H54 (cell line): Measurements from ENCODE around the gene C4A.
"Not testable (repeated sequence)": the region's sequence is repeated elsewhere in the genome, so short reads cannot be mapped to it uniquely, and the experiment has no call there.

Source experiments
- DNase-seq: peaks from one replicate; pipeline ENCODE4 v3.0.0; 2011; ENCODE audit warnings: low spot score, mixed read lengths; ENCODE audit not compliant: insufficient read length
- FAIRE-seq: peaks from 3 replicates; lab custom pipeline; 2011; peaks lifted over from hg19 to GRCh38; lab: Jason Lieb, UNC
- POLR2A ChIP-seq: IDR thresholded peaks from 2 replicates; pipeline ENCODE4 v1.6.1; 2011; ENCODE audit warnings: low read depth, mild to moderate bottlenecking, low read length

C4A gene

DNA sequence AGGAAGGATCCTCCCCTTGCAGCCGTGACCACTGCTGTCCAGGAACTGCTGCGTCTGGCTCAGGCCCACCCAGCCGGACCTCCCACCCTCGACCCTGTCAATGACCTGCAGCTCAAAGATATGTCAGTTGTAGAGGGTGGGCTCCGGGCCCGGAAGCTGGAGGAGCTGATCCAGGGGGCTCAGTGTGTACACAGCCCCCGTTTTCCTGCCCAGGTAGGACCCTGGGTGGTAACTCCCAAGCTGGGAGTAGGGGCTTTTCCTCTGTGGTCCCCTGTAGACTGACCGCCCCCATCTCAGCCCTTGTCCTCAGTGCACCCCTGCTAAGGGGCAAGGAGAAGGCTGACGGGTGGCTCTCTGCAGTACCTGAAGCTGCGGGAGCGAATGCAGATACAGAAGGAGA is 13.5 kb upstream of the C4A start:
- DNase-seq: no peak
- FAIRE-seq: no peak
- no peak for TF ChIP-seq POLR2A

DNA sequence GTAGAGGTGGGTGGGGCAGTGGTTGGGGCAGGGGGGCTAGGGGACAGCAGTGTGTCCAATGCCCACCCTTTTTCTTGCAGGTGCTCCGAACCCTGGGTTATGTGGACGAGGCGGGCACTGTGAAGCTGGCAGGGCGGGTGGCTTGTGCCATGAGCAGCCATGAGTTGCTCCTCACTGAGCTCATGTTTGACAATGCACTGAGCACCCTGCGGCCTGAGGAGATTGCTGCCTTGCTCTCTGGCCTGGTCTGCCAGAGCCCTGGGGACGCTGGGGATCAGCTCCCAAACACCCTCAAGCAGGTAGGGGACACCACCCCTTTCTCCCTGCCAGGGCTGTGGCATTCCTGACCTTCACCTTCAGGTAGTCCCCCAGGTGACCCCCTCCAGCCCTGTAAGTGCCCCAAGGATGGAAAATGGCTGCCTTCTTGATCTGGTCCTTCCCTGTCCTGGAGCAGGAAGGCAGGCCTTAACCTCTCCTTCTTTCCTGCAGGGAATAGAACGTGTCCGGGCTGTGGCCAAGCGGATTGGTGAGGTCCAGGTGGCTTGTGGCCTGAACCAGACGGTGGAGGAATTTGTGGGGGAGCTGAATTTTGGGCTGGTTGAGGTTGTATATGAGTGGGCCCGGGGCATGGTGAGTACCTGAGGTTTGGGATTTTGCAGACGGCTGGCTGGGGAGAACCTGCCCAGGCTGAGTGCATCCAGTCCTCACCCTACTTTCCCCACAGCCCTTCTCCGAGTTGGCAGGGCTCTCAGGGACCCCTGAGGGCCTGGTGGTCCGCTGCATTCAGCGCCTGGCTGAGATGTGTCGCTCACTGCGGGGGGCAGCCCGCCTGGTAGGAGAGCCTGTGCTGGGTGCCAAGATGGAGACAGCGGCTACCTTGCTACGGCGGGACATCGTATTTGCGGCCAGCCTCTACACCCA is 12.8 kb upstream of the C4A start:
- FAIRE-seq (no peak), DNase-seq (no peak)
- TF ChIP-seq POLR2A: no peak

DNA sequence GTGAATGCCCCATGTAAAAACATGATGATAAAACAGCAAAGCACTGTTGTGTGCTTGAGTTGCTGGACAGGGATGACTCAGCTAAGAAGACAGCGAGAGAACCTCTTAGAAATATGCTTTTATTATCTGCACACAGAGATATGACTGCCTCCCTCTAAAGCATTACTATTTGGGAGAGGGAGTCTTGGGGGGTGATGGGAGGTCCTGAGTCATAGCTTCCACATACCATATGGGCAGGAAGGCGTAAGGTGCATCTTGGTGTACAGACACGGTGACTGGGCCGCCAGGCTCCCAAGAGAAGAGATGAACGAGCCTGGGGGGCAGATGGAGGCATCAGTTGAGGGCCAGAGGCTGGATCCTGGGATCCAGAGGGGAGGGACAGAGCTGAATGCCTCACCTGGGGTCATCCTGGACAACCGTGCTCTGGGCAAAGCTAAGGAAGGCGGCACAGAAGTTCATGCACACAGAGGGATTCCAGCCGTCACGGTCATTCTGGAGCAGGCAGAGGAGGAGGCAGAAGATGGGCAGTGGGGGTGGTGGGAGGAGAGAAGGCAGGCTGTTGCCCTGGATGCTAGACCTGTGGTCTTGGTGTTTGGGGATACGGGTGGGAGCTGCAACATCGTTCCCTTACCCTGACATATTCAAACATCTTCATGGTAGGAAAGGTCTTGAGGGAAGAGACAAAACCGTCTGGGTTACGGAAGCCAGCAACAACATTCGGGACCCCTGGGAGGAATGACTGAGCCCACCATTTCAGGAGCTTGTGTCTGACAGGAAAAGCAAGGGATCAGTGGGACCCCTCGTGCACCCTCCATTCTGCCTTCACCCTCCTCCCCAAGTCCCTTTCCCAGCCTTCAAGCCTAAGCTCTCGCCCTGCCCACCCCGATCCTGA is 11.9 kb upstream of the C4A start:
- TF ChIP-seq POLR2A: no peak
- FAIRE-seq (no peak), DNase-seq (no peak)

DNA sequence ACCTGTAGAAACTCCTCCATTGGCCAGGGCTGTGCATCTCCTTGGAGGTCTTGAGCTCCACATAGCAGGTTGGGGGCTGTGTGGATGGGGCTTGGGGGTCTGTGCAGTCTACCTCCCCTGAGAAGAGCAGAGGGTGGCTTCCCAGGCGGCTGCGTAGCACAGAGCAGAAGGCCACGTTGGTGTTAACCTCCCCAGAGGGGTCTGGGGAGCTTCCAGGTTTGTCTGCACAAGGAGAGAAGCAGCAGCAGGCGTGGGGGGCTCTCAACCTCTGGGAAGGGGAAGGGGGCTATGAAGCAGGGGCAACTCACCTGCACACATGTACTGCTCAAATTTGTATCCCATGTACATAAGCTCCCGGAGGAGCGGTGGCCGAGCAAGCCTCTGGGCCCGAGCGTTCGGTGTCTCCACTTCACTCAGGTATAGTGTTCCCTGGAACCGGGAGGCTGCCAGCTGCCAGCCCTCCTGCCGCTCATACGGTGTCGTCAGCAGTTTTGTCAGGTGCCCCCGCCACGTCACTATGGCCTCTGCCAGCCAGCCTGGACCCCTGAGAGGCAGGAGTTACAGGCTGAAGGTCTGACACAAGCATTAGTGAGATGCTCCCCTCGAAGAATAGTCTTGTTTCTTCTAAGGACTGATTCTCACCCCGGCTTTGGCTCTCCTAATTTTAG is 11.1 kb upstream of the C4A start:
- DNase-seq (no peak), FAIRE-seq (no peak)
- no peak for TF ChIP-seq POLR2A

DNA sequence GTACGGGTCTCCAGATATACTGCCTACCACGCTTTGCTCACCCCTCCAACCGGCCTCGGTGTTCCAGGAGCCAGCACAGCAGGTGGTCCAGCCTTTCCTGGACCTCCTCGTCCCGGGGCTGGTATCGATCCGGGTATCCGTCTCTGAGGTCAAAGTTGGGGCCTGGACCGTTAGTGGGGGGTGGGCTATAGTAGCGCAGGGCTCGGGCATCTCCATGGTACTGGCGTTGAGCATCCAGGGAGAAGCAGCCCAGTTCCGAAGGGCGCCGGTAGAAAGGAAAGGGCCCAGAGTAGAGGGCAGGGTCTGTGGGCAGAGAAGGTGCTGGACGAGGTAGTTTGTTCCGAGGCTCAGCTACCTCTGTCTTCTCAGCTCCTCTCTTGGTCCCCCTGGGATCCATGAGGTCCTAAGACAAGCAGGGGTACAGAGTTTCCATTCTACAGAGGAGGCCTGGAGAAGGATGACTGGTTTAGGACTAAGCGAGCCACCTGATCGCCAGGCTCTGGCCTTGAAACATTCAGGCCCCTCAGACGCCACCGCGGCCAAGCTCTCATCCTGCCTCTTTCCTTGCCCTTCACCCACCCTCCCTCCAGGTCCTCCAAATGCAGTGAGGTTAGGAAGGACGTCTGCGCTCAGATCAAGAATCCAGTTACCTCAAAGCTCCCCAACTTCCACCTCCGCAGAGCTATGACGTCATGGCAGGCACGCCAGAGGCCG is 10.4 kb upstream of the C4A start:
- FAIRE-seq (no peak), DNase-seq (no peak)
- no peak for TF ChIP-seq POLR2A

DNA sequence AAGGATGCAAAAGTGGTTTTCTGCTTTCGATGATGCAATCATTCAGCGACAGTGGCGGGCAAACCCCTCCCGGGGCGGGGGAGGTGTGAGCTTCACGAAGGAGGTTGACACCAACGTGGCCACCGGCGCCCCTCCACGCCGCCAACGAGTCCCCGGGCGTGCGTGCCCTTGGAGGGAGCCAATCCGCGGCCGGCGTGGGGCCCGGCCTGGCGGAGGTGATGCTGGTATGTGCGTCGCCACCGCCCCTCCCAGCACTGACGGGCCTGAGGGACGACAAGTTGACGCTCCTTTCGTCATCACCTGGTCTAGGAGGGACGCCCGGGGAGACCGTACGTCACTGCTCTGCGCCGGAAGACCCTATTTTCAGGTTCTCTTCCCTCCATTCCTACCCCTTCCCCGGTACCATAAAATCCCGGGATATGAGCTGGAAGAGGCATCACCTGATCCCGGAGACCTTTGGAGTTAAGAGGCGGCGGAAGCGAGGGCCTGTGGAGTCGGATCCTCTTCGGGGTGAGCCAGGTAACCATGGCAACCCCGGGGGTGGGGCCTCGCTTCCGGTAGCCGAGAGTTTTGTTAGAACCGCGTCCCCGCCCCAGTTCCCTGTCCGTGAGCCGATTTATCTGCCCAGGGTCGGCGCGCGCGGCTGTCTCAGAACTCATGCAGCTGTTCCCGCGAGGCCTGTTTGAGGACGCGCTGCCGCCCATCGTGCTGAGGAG is 9.7 kb upstream of the C4A start, which contains the start of gene DXO:
Gene DXO (minus strand): TSS at position 146 of the 716 bp plus-strand sequence. CDS start 463 bp downstream, outside the sequence.
- FAIRE-seq (peak; percentile 60), DNase-seq (peak; percentile 99)
- peak; percentile 42 for TF ChIP-seq POLR2A

DNA sequence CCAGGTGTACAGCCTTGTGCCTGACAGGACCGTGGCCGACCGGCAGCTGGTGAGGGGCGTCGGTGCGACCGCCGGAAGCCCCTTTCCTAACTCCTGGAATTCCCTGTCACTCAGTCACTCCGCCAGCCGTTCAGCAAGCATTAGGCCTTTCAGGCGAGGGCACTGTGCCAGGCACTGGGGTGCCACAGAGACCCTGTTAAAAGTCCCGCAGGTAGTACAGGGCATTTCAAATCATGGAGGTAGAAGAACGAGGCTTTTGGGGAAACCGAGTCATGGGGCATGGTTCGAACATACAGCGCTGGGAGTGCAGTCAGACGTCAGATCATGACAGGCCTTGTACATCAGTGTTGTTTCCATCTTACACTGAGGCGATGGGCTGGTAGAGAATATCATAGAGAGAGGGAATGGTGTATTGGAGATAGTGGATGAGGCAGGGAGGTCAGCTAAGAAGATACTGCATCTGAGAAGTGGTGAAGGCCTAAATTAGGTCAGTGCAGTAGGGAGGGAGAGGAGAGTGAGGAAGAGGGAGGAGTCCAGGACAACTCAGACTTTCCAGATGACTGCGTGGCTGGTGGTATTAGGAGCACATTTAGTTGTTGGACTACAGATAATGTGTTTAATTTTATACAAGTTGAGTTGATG is 9.0 kb upstream of the C4A start:
- DNase-seq (no peak), FAIRE-seq (no peak)

DNA sequence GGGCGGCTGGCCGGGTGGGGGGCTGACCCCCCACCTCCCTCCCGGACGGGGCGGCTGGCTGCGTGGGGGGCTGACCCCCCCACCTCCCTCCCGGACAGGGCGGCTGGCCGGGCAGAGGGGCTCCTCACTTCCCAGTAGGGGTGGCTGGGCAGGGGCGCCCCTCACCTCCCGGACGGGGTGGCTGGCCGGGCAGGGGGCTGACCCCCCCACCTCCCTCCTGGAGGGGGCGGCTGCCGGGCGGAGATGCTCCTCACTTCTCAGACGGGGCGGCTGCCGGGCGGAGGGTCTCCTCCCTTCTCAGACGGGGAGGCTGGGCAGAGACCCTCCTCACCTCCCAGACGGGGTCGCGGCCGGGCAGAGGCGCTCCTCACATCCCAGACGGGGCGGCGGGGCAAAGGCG is 5.8 kb upstream of the C4A start:
- DNase-seq, FAIRE-seq: not testable (repeated sequence)

More for the DNA sequence above, 9.0 kb upstream of the C4A start:
- TF ChIP-seq POLR2A: no peak

DNA sequence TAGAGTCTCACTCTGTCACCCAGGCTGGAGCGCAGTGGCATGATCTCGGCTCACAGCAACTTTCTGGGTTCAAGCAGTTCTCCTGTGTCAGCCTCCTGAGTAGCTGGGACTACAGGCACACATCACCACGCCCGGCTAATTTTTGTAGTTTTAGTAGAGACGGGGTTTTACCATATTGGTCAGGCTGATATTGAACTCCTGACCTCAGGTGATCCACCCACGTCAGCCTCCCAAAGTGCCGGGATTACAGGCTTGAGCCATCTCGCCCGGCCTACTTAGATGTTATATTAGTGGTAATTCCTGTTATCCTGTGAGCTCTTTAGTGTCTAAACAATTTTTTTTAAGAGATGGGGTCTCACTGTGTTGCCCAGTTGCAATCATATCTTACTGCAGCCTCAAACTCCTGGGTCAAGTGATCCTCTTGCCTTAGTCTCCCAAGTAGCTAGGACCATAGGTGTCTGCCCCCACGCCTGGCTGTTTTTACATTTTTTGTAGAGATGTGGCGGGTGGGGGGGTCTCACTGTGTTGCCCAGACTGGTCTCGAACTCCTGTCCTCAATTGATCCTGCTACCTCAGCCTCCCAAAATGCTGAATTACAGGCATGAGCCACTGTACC is 3.9 kb upstream of the C4A start:
- no peak for DNase-seq
- TF ChIP-seq POLR2A: no peak
- no peak for FAIRE-seq

DNA sequence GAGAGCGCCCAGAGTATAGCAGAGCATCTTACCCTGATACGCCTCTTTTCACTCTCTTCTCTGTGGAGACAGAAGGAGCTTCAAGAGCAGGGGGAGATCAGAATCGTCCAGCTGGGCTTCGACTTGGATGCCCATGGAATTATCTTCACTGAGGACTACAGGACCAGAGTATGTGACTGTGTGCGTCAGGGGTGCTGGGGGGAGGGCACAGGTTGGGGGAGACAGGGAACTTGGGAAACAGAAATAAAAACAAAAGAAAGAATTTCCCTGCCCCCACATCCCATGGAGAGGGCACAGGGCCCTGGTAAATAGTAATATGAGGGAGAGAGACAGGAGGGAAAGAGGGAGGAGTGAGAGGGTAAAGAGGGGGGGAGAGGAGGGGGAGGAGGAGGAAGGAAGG is 3.0 kb upstream of the C4A start:
- DNase-seq: no peak
- FAIRE-seq: no peak
- no peak for TF ChIP-seq POLR2A

DNA sequence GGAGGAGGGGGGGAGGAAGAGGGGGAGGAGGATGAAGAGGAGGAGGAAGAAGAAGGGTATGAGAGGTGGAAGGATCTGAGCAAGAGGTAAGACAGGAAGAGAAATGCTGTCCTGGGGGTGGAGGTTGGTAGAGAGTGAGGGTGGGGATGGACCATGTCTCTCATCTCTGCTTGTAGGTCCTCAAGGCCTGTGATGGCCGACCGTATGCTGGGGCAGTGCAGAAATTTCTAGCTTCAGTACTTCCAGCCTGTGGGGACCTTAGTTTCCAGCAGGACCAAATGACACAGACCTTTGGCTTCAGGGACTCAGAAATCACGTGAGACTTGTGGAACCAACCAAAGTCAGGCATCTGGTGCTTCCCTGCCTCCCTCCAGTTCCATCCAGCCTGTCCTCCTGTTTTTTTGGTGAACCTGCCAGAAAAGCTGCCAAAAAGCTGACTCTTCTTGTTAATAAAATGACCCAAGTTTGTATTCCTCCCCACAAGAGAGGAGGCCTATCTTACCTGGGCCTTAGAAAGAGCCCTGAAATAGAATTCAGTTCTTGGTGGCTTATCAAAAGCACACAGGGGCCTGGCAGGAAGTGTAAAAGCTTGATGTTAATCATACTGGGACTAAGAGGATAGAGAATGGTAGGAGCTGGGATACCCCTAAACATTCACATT is 2.5 kb upstream of the C4A start:
- FAIRE-seq: no peak
- no peak for DNase-seq
- TF ChIP-seq POLR2A: no peak

DNA sequence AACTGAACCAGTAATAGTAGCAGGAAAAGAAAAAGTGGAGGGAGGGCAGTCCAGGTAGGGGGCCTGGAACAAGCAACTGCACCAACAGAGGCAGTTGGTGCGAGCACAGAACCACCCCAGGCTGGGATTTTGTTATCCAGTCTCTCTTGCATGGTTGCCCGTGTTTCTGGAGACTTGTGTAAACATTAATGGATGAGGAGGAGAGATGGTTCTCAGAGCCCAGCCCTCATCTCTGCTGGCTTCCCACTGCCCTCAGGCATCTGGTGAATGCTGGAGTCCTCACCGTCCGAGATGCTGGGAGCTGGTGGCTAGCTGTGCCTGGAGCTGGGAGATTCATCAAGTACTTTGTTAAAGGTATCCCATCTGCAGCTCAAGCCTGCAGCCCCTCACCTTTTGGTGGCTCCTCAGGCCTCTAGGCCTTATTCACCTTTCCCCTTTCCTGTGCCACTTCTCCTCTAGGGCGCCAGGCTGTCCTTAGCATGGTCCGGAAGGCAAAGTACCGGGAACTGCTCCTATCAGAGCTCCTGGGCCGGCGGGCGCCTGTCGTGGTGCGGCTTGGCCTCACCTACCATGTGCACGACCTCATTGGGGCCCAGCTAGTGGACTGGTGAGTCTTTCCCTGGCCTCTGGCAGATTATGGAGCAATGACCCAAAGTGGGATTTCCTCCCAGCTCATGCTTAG is 1.5 kb upstream of the C4A start:
- FAIRE-seq, DNase-seq: not testable (repeated sequence)

DNA sequence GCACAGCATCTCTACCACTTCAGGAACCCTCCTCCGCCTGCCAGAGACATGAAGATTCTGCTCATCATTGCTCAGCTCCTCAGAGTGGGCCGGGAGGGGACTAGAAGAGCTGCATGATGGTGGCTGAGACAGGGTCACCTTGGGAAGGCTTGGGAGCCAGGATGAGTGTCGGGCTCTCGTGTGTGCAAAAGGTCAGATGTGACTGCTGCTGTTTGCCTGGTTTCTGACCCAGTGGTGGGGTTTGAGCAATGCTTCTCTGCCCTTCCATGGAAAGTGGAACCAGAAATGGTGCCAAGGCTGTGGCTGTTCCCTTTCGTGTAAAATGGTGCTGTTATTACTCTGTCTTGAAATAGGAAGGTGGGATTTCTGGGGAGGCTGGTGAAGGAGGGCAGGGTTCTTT is 859 bp upstream of the C4A start:
- FAIRE-seq: not testable (repeated sequence)

DNA sequence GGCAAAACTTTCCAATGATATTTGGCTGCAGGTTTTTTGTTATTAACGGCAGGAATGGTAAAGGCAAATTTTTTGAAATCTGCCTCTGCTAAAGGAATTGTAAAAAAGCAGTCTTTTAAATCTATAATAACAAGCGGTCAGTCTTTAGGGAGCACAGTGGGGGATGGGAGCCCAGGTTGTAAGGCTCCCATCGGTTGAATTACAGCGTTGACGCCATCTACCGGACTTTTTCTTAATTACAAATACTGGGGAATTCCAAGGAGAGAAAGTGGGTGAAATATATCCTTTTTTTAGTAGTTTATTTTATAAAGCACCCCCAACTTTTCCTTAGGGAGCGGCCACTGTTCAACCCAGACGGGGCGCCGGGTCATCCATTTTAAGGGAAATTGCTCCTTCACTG is 7.5 kb downstream of the C4A start:
- FAIRE-seq, DNase-seq: not testable (repeated sequence)

More for the DNA sequence above, 859 bp upstream of the C4A start:
- not testable (repeated sequence) for DNase-seq

DNA sequence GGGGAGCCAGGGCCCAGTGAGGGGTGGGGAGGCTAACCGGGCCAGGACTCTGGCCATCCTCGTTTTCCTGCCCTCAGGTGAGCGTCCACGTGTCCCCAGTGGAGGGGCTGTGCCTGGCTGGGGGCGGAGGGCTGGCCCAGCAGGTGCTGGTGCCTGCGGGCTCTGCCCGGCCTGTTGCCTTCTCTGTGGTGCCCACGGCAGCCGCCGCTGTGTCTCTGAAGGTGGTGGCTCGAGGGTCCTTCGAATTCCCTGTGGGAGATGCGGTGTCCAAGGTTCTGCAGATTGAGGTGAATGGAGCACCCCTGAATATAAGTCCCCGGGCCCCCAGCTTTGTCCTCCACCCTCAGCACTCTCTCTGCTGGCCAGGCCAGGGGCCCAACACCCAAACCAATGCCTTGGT is 12.6 kb downstream of the C4A start:
- not testable (repeated sequence) for FAIRE-seq, DNase-seq

DNA sequence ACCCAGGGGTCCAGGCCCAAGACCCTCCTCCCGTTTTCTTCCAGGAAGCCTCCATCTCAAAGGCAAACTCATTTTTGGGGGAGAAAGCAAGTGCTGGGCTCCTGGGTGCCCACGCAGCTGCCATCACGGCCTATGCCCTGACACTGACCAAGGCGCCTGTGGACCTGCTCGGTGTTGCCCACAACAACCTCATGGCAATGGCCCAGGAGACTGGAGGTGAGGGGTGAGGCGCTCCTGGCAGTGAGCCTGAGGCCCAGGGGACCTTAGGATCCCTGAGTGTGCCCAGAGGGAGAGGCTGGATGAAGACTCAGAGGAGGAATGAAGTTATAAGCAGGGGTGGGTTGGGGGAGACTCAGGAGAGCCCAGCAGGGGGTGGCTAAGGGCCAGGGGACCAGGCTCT is 14.5 kb downstream of the C4A start:
- not testable (repeated sequence) for FAIRE-seq, DNase-seq
